Ovary (tissue), 9 donors: Measurements from ENCODE around the gene CDIP1. TPM values are rescaled to one million over a fixed set of nuclear protein-coding genes. Genes with fewer than 3 reads are reported as not detected.
"Not testable (repeated sequence)": the region's sequence is repeated elsewhere in the genome, so short reads cannot be mapped to it uniquely, and the experiment has no call there.

Source experiments
- DNase-seq, 5 donors: peaks; one replicate each; pipeline ENCODE4 v3.0.0-alpha.2; 2019 to 2020
- H3K27ac ChIP-seq, 2 donors: fragments of 200-600 bp; one replicate each; pipeline versions ENCODE4 v1.5.1 to v1.8.0; 2019 to 2022
- H3K27me3 ChIP-seq: fragments of 200-600 bp; one replicate; pipeline ENCODE4 v1.8.0; 2022
- H3K36me3 ChIP-seq: fragments of 200-600 bp; sonication (generic); one replicate; pipeline ENCODE4 v1.5.1; 2019
- H3K4me1 ChIP-seq: one replicate; pipeline ENCODE4 v1.8.1; 2013; ENCODE audit warnings: mild to moderate bottlenecking, moderate library complexity; ENCODE audit not compliant: insufficient read depth
- H3K4me3 ChIP-seq: fragments of 200-600 bp; sonication (generic); one replicate; pipeline ENCODE4 v1.5.1; 2017
- H3K9me3 ChIP-seq, 2 donors: fragments of 200-600 bp in 1 of 2; sonication (generic) in 1 of 2; one replicate each; pipeline versions ENCODE4 v1.5.1 to v1.8.1; 2013 to 2019; ENCODE audit warnings: mild to moderate bottlenecking in 1 of 2, moderate library complexity in 1 of 2
- CTCF ChIP-seq, 3 donors: fragments of 450-650 bp in 2 of 3; fragments of 200-600 bp in 1 of 3; IDR thresholded peaks; one replicate each; pipeline versions ENCODE4 v1.5.1 to v1.8.0; 2016 to 2022; ENCODE audit warnings: antibody characterized with exemption in 3 of 3, mild to moderate bottlenecking in 1 of 3
- EP300 ChIP-seq: sonication (generic); formaldehyde crosslinking; IDR thresholded peaks from one replicate; pipeline ENCODE4 v1.6.1; 2017; ENCODE audit warnings: antibody characterized with exemption
- POLR2A ChIP-seq: fragments of 450-650 bp; IDR thresholded peaks from one replicate; pipeline ENCODE4 v1.6.1; 2017; ENCODE audit warnings: antibody characterized with exemption, mild to moderate bottlenecking, moderate library complexity
- WGBS, 3 donors: extraction: QIAGEN DNeasy Blood & Tissue Kit in 1 of 3; methylation state at CpG; one replicate each; pipeline versions ENCODE4 v1.1.5 to v1.1.7; 2013 to 2017; 5-methylcytosine and 5-hydroxymethylcytosine counted together
- intact Hi-C, 4 donors: fragments of 100-400 bp; cut with DNase I; formaldehyde crosslinking; loops; one replicate each; pipeline versions ENCODE4 v1.11.0 to v1.15.1; 2022 to 2023
- polyA plus RNA-seq, 2 donors: library from polyadenylated mRNA; stranded (reverse); fragments of 200-250 nt in 1 of 2; fragments of 350-450 nt in 1 of 2; fragmentation: Illumina TruSeq in 1 of 2; extraction: RNeasy Lipid Tissue Mini Kit (QIAGEN cat#74804) in 1 of 2; gene quantifications; one replicate each; pipeline ENCODE4 v1.2.3, GENCODE V29; 2013 to 2014
- total RNA-seq, 7 donors: library from RNA; depleted of rRNA in 2 of 7; stranded (reverse); fragments of >200 nt in 2 of 7; fragmentation: NEBNext Ultra II Directional in 3 of 7; extraction: Animal tissue kit (Norgen Biotek cat#: 25700) in 3 of 7; gene quantifications; one replicate each; pipeline versions ENCODE4 v1.1.0 to v1.2.4, GENCODE V29; 2016 to 2023
- donor health status: DM: no; HTN: no; CAD: no; lungs with moderate emphysema.
- donor health status: DM: no; HTN: no; CAD: no.
- donor health status: Bipolar disorder and iron deficiency.
- donor health status: DM: yes; HTN: yes; CAD: no.
- donor health status: DM: no; HTN: no; CAD: no.
- donor health status: DM: yes; HTN: yes; CAD: no.

CDIP1 gene
- total and polyA plus RNA-seq, 9 donors, result 14.6 to 55.1 (median 32.6) TPM

GRCh38 chr16:4578961-4579530 lies 40.5 kb upstream of the CDIP1 start:
- H3K9me3 ChIP-seq, result no peaks in the 10 kb centered on the region
- intact Hi-C loops, result no loop called here
- H3K4me3 ChIP-seq, result no peak overlapping the region
- TF ChIP-seq POLR2A (no peak), EP300 (no peak), CTCF (IDR thresholded peaks at IDR 0.05) (no peak)
- 74 to 81% (median 79%) methylated on average over 13 of the region's 13 CpGs for WGBS, 3 donors
- H3K4me1 ChIP-seq, result no peaks in the 10 kb centered on the region
- H3K36me3 ChIP-seq, result no peaks in the 10 kb centered on the region
- DNase-seq, result no peak
- no peak overlapping the region for H3K27ac ChIP-seq
- H3K27me3 ChIP-seq, result no peaks in the 10 kb centered on the region

- intact Hi-C loops, result no loop called here
- DNase-seq, result no peak
- H3K4me1 ChIP-seq, result no peaks in the 10 kb centered on the region
- H3K27ac ChIP-seq, result no peak overlapping the region
- H3K4me3 ChIP-seq, result no peak overlapping the region
- no peaks in the 10 kb centered on the region for H3K9me3 ChIP-seq
- H3K36me3 ChIP-seq, result no peaks in the 10 kb centered on the region
- TF ChIP-seq CTCF (IDR thresholded peaks at IDR 0.05) (no peak), EP300 (no peak), POLR2A (no peak)
- WGBS, 3 donors, result 95 to 97% (median 97%) methylated on average over 15 of the region's 15 CpGs
- no peaks in the 10 kb centered on the region for H3K27me3 ChIP-seq
Observed at GRCh38 chr16:4576008-4576407, 37.4 kb upstream of the CDIP1 start.

GRCh38 chr16:4574919-4575705 lies 36.5 kb upstream of the CDIP1 start:
- Histone ChIP-seq H3K36me3 (no peaks in the 10 kb centered on the region), H3K4me3 (no peak overlapping the region), H3K27ac (no peak overlapping the region), H3K9me3 (no peaks in the 10 kb centered on the region), H3K4me1 (no peaks in the 10 kb centered on the region), H3K27me3 (no peaks in the 10 kb centered on the region)
- no peak for DNase-seq
- no peak for TF ChIP-seq POLR2A
- no peak for TF ChIP-seq CTCF (IDR thresholded peaks at IDR 0.05)
- TF ChIP-seq EP300, result no peak
- 81 to 83% (median 82%) methylated on average over 8 to 11 of the region's 11 CpGs for WGBS, 3 donors
- intact Hi-C loops, result no loop called here

- H3K9me3 ChIP-seq, H3K36me3 ChIP-seq, intact Hi-C loops, H3K4me3 ChIP-seq, H3K4me1 ChIP-seq, DNase-seq, H3K27ac ChIP-seq, H3K27me3 ChIP-seq: not testable (repeated sequence)
- 79 to 83% (median 80%) methylated on average over 7 of the region's 7 CpGs for WGBS, 3 donors
Observed at GRCh38 chr16:4573926-4574325, 35.4 kb upstream of the CDIP1 start.

- peak in 1 of 5 donors; percentile 24 for DNase-seq
- intact Hi-C loops, result no loop called here
- H3K36me3 ChIP-seq, result no peaks in the 10 kb centered on the region
- no peaks in the 10 kb centered on the region for H3K4me1 ChIP-seq
- H3K4me3 ChIP-seq, result no peak overlapping the region
- no peak overlapping the region for H3K27ac ChIP-seq
- no peak for TF ChIP-seq POLR2A
- no peak for TF ChIP-seq CTCF (IDR thresholded peaks at IDR 0.05)
- TF ChIP-seq EP300, result no peak
- H3K9me3 ChIP-seq, result no peaks in the 10 kb centered on the region
- no peaks in the 10 kb centered on the region for H3K27me3 ChIP-seq
- 26 to 44% (median 37%) methylated on average over 4 of the region's 4 CpGs for WGBS, 3 donors
Observed at GRCh38 chr16:4572715-4573114, 34.1 kb upstream of the CDIP1 start.
